ENCODE results near the gene CHRND.
"Not testable (repeated sequence)": the region's sequence is repeated elsewhere in the genome, so short reads cannot be mapped to it uniquely, and the experiment has no call there.

Gene CHRND

DNA sequence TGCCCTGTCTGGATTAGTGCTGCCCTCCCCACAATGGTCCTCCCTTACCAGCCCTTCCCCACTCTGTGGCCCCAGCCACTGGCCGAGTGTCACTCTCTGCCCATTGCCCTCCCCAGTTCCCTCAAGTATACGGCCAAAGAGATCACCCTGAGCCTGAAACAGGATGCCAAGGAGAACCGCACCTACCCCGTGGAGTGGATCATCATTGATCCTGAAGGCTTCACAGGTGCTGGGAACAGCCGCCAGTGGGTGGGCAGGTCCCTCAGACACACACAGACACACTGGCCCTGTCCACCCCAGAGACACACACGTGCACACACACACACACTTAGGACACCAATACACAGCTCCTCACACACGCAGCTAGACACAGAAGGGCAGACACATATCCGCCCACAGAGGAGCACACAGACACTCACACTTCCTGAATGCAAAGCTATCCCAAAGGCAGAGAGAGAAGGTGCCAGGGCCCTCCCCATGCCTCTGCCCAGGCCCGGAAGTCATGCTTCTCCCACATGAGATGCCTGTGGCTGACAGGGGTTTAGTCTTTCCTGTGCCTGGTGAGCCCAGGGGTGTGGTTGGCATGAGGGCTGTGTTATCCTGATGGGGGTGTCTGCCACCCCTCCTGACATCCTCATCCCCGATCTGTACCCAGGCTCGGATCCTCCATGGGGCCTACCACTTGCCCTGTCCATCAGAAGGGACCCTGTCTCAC, 2.9 kb downstream of the CHRND start:
- DNase-seq = no peak

DNA sequence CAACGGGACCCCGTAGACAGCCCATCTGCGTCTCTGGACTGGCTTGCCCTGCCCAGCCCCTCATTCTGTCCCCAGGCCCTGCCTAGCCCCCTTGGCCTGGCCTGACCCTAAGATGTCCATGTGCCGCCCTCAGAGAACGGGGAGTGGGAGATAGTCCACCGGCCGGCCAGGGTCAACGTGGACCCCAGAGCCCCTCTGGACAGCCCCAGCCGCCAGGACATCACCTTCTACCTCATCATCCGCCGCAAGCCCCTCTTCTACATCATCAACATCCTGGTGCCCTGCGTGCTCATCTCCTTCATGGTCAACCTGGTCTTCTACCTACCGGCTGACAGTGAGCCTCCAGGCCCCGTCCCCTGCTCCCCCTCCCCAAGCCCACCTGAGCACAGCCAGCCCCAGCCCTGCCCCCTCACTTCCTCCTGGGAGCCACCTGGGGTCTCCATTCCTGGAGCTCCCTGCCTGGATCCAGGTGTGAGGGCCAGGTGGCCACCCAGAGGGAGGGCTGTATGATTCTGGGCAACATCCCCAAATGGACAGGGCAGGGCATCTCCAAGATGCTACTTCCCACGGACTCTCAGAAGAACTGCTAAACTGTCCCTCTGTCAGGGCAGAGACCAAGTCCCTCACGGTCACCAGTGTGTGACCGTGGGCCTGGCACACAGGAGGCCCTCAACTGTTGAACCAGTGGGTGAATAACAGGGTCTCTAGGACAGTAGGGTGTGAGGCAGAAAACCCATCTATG, 4.0 kb downstream of the CHRND start:
- DNase-seq = no peak

DNA sequence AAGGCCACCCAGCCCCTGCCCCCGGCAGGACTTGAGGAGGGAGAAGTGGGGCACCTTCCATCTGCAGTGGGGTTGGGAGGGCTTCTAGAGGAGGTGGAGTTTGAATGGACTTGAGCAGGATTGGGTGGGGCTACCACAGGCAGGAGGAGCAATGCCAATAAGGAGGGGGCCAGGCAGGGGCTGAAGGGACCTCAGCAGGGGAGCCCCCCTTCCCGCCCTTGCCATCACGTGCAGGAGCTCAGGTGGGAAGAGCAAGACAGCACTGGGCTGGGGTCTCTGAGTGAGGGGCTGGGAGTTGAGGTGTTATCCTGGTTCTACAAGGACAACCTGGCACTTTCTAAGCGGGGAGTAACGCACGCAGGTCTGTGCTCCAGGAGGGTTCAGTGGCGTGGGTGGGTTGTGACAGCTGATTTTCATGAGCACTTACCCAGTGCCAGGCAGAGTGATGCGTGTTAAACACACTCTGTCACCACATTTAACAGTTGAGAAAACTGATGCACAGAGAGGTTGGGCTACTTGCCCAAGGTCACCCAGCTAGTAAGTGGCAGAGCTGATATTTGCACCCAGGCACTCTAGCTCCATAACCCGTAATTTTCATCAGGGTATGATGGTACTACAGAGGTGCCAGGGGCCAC, 4.8 kb downstream of the CHRND start:
- no peak for DNase-seq

DNA sequence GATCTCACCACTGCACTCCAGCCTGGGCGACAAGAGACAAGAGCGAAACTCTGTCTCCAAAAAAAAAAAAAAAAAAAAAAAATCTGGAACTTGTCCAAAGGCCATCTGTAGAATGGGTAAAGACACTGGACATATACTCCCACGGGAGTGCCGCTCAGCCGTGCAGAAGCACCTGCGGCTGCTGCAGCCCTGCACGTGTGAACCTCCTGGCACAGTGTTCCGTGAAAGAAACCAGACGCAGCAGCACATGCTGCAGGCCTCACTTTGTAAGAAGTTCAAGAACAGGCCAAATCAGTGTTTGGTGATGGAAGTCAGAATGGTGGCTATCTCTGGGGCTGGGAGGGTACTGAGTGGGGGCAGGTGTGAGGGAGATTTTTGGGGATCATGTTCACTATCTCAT, 6.5 kb downstream of the CHRND start:
- no peak for DNase-seq

DNA sequence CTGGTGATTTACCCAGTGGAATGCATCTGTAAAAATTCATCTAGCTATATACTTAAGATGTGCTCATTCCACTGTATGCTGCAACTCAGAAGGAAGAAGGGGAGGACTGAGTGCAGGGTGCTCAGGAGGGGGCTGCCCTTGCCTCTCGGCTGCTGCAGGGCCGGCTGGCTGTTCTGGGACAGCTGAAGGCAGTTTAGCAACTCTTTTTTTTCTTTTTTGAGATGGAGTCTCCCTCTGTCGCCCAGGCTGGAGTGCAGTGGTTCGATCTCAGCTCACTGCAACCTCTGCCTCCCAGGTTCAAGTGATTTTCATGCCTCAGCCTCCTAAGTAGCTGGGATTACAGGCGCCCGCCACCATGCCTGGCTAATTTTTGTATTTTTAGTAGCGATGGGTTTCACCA, 6.9 kb downstream of the CHRND start:
- not testable (repeated sequence) for DNase-seq

DNA sequence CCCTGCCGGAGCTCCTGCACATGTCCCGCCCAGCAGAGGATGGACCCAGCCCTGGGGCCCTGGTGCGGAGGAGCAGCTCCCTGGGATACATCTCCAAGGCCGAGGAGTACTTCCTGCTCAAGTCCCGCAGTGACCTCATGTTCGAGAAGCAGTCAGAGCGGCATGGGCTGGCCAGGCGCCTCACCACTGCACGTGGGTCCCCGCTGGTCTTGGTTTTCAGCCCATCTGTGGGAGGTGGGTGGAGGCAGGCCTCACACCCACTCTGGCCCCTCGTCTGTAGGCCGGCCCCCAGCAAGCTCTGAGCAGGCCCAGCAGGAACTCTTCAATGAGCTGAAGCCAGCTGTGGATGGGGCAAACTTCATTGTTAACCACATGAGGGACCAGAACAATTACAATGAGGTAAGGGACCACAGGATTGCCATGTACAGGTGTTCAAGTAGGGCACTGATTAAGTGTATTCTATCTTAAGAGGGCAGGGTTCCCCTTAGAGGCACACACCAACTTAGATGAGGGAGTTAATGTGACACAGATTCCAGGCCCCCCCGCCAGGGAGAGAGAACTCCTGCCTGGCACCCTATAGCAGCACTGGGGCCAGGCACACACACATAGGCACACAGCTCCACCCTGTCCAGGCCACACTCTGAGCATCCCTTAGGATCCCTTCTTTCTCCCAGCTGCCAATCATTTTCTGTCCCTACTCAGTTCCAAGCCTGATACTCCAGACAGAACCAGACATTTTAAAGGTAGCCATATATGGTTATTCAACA, 8.2 kb downstream of the CHRND start:
- no peak for DNase-seq

- DNase-seq = no peak
Measured at GRCh38 chr2:232534940-232535651, 9.1 kb downstream of the CHRND start.

DNA sequence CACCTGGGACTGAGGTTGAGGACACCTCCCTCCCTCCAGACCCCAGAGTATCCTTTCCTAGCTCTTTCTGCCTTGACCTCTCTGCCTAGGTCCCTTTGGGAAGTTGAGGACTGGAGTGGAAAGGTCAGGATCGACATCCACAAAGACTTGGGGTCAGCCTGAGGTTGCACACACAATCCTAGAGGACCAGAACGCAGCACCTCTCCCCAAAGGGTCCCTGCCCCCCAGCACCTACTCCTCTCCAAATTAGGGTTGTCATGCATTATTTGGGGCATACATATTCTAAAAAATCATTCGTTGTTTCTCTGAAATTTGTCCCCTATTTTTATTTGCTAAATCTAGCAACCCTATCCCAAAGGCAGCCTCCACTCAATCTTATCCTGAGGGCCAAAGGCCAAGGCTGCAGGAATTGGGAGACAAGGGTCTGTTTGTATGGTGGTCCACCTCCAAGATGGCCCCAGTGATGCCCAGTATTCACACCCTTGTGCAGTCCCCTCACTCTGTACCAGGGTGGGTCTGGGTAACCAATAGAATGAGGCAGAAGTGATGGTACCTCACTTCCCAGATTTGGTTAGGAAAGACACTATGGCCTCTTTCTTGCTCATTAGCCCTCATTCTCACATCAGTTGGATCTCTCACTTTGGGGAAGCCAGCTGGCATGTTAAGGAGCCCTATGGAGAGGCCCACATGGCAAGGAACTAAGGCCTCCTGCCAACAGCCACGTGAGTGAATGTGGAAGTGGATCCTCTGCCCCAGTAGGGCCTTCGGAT, 10.0 kb downstream of the CHRND start:
- no peak for DNase-seq

DNA sequence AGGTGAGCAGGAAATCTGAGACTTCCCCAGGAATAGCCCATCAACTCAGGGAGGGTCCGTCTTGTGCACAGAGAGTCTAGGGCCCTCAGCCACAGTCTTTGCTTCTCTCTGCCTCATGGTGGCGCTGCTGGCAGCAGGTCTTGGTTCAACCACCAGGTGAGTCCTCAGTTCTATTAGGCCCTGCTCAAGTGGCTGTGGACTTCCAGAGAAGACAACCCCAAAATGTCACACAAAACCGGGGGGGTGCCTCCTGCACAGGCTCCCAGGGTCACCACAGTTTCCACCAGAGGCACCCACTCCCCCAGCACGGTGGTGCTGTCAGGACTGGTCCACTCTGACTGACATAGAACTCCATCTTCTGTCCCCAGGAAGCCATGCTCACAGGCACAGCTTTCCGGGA, 11.1 kb downstream of the CHRND start:
- no peak for DNase-seq

DNA sequence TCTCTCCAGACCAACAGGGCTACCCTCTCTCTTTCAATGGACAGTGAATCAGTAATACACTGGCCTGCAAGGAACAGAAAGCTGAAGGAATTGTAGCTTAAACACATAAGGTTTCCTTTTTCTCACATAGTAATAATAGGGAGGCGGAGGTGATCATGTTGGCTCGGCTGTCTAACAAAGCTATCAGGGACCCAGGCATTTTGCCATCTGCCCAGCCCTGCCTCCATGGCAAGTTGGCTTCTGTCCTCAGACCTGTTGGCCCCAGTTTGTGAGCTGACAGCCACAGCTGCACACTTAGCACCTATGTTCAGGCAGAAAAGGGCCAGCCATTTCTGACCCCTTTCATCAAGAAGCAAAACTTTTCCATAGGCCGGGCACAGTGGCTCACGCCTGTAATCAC, 11.5 kb downstream of the CHRND start:
- no peak for DNase-seq

DNA sequence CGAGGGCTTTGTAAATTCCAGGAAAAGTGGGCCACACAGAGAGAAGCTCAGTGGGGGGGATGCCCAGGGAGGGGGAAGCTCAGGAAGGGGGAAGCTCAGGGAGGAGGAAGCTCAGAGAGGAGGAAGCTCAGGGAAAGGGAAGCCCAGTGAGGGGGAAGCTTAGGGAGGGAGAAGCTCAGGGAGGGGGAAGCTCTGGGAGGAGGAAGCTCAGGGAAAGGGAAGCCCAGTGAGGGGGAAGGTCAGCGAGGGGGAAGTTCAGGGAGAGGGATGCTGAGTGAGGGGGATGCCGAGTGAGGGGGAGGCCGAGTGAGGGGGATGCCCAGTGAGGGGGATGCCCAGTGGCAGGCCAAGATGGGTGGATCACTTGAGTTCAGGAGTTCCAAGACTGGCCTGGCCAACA, 12.7 kb downstream of the CHRND start:
- no peak for DNase-seq

GRCh38 chr2:232539298-232540231, 13.6 kb downstream of the CHRND start, which contains the start of gene CHRNG:
TSS of gene CHRNG (plus strand) at chr2:232539692. CDS start at chr2:232539748, 56 bp downstream.
- no peak for DNase-seq

DNA sequence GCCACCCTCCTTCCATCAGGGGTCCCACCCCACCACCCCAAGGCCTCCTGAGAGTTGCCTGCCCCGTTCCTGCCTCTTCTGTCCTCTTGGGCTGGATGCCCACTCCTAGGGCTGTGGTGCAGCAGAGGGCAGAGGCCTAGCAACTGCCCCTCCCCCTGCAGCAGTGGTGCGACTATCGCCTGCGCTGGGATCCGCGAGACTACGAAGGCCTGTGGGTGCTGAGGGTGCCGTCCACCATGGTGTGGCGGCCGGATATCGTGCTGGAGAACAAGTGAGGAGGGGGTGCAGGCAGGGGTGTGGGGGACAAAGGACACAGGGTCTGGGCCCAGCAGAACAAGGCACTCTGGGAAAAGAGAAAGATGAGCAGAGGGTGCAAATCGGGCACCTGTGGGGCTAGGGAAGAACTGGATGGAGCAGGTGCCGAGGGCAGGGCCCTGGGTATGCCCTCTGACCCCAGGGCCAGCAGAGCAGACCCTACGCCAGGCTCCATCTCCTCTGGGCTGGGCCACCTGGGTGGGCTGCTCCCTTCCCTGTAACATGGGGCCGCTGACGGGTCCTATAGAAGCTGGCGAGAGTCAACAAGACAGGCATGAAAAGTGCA, 14.6 kb downstream of the CHRND start:
- no peak for DNase-seq

GRCh38 chr2:232541195-232541960, 15.4 kb downstream of the CHRND start:
- DNase-seq = no peak

GRCh38 chr2:232541961-232542714, 16.2 kb downstream of the CHRND start:
- no peak for DNase-seq

DNA sequence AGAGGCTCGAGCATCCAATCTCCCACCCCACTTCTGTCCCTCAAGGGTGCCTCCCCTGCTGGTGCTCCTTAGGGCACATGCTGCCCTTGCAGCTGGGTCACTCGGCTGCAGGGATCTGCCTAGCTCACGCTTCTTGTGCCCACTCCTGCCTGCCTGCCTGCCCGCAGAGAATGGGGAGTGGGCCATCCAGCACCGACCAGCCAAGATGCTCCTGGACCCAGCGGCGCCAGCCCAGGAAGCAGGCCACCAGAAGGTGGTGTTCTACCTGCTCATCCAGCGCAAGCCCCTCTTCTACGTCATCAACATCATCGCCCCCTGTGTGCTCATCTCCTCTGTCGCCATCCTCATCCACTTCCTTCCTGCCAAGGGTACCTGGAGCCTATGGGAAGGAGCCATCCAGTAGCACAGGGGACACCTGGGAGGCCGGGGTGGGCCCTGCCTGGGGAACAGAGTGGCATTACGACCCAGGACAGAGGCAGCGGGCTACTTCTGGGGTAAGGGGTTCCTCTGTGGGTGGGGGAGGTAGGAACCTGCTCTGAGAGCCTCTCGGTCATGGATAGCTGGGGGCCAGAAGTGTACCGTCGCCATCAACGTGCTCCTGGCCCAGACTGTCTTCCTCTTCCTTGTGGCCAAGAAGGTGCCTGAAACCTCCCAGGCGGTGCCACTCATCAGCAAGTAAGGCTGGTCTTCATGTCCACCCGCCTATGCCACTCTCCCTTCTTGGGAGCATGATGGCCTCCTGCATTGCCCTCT, 16.9 kb downstream of the CHRND start:
- DNase-seq = no peak

DNA sequence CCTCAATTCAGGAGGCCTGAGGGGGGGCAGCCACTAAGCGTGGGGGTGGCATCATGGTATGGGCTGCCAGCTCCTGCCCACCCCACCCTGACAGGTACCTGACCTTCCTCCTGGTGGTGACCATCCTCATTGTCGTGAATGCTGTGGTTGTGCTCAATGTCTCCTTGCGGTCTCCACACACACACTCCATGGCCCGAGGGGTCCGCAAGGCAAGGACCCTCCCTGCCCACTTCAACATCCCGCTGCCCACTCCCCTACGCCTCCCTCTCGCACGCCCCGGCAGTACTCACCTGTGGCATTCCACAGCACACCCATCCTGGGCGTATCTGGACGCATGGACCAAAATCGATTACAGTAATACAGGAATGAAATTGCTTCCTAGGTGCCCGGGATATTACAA, 17.5 kb downstream of the CHRND start:
- DNase-seq = no peak
